Heart left ventricle (tissue), 13 donors: ENCODE results near the gene TXNDC16.

ENCODE experiments used
- POLR2A ChIP-seq, 2 donors: fragments of 450-650 bp; IDR thresholded peaks; one replicate each; pipeline ENCODE4 v1.6.1; 2017; ENCODE audit warnings: antibody characterized with exemption in 2 of 2, mild to moderate bottlenecking in 2 of 2, moderate library complexity in 2 of 2
- TF ChIP-seq, protein P1 (sequence below), 12 donors: fragments of 200-600 bp; sonication (generic) in 4 of 12; IDR thresholded peaks; one replicate each; pipeline versions ENCODE4 v1.5.0 to v1.8.0; 2018 to 2022; ENCODE audit warnings: antibody characterized with exemption in 12 of 12, mild to moderate bottlenecking in 5 of 12
- donor health status: ischemic (EF 13 %, LVEDD 7.1; RV severe dilation, severe dysfunction).
- donor health status: DM: no; HTN: yes; CAD: no.
- donor health status: DM: no; HTN: no; CAD: no.
- donor health status: ischemic (EF 25% LVEDD 6.9; RV normal size, moderate dysfunction).
- donor health status: ischemic (EF 25% LVEDD 5.7; RV mildly dilated, moderate dysfunction).
- donor health status: ischemic (EF 35%, LVEDD 5.7; RV mildly dilated, moderate dysfunction).
- donor health status: nonischemic (EF 11% LVEDD 7.7; RV severe dilation, severe dysfunction).
- donor health status: DM: yes; HTN: yes; CAD: no.
- donor health status: PGD.
- donor health status: ischemic (EF 29% LVEDD 5.4; RV normal size, mild dysfunction).
- donor health status: nonischemic (EF 23%, LVEDD 6.1; RV moderate dilation, normal function).

DNA sequence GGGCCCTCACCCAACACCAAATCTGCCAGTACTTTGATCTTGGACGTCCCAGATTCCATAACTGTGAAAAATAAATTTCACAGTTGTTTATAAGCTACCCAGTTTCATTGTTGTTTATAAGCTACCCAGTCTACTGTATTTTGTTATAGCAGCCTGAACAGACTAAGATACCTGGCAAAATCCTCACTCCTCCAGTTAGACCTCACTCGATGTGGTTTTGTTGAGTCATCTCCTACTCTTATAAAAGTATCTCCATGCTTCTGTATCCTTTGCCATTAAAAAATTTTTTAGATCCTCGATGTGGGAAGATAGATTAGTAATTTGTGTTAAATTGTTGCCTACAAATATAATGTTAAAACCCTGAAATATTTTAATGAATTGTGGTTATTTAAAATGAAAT lies 16.0 kb downstream of the TXNDC16 start:
- no peak for TF ChIP-seq POLR2A (IDR thresholded peaks at IDR 0.05)
- TF ChIP-seq, protein P1, sequence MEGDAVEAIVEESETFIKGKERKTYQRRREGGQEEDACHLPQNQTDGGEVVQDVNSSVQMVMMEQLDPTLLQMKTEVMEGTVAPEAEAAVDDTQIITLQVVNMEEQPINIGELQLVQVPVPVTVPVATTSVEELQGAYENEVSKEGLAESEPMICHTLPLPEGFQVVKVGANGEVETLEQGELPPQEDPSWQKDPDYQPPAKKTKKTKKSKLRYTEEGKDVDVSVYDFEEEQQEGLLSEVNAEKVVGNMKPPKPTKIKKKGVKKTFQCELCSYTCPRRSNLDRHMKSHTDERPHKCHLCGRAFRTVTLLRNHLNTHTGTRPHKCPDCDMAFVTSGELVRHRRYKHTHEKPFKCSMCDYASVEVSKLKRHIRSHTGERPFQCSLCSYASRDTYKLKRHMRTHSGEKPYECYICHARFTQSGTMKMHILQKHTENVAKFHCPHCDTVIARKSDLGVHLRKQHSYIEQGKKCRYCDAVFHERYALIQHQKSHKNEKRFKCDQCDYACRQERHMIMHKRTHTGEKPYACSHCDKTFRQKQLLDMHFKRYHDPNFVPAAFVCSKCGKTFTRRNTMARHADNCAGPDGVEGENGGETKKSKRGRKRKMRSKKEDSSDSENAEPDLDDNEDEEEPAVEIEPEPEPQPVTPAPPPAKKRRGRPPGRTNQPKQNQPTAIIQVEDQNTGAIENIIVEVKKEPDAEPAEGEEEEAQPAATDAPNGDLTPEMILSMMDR (IDR thresholded peaks at IDR 0.05) = no peak
